Measurements from ENCODE around the gene CYP2D6. TPM values are rescaled to one million over a fixed set of nuclear protein-coding genes. Genes with fewer than 3 reads are reported as not detected.
A peak's percentile ranks its signal among the peaks of the same experiment; 100 is the strongest.
"Not testable (repeated sequence)": the region's sequence is repeated elsewhere in the genome, so short reads cannot be mapped to it uniquely, and the experiment has no call there.

CYP2D6 gene
- polyA plus RNA-seq, 3 donors: 4.5 TPM; not detected in 2

GRCh38 chr22:42142771-42143461, 12.3 kb upstream of the CYP2D6 start:
- H3K4me1 ChIP-seq (ENCODE audit: control insufficient read depth in 1 of 2, insufficient read depth in 2 of 2, low read length in 2 of 2): no peaks in the 10 kb centered on the region
- no peak overlapping the region for H3K4me2 ChIP-seq (replicated peaks; ENCODE audit: extremely low read depth, low read length, poor library complexity, severe bottlenecking)
- Mint-ChIP-seq H3K9me3 (peaks cover 2 to 5% (median 3%) of the 10 kb centered on the region in 7 donors), H3K36me3 (peaks cover 8 to 18% of the 10 kb centered on the region in 2 donors), H3K27me3 (ENCODE audit: low read depth in 3 of 3) (peaks cover 0 to 3% (median 1%) of the 10 kb centered on the region in 3 donors), H3K4me1 (peaks cover 3% of the 10 kb centered on the region), H3K27ac (no peak overlapping the region), H3K4me3 (no peak overlapping the region)
- no peak overlapping the region for H3K4me3 ChIP-seq (replicated peaks in 1 of 3; ENCODE audit: low read depth in 2 of 3, low read length in 3 of 3)
- WGBS (ENCODE audit: insufficient coverage): 87% methylated on average over 32 of the region's 54 CpGs
- H2AFZ ChIP-seq (ENCODE audit: insufficient read depth, low read depth, low read length, poor library complexity, severe bottlenecking): no peak overlapping the region
- H3K79me2 ChIP-seq (ENCODE audit: insufficient read depth, low read length): no peaks in the 10 kb centered on the region
- no peak overlapping the region for H3K9ac ChIP-seq (ENCODE audit: insufficient read depth, low read length, poor library complexity, severe bottlenecking)
- no peaks in the 10 kb centered on the region for H3K27me3 ChIP-seq (ENCODE audit: control insufficient read depth in 2 of 2, insufficient read depth in 2 of 2, low read length in 2 of 2)
- intact Hi-C loops (cut with micrococcal nuclease): no loop called here
- H3K9me3 ChIP-seq (replicated peaks in 1 of 2; ENCODE audit: control insufficient read depth in 1 of 2, insufficient read depth in 1 of 2, low read length in 2 of 2): peaks cover 0 to 6% of the 10 kb centered on the region in 2 donors
- no peak overlapping the region for H3K27ac ChIP-seq (ENCODE audit: low read depth in 1 of 2, low read length in 2 of 2)
- no peak for TF ChIP-seq CTCF (IDR thresholded peaks at IDR 0.05)
- H4K20me1 ChIP-seq (ENCODE audit: insufficient read depth, low read length): no peaks in the 10 kb centered on the region
- no peaks in the 10 kb centered on the region for H3K36me3 ChIP-seq (replicated peaks in 1 of 2; ENCODE audit: control insufficient read depth in 1 of 2, insufficient read depth in 2 of 2, low read length in 2 of 2)
- DNase-seq: no peak

- DNase-seq; H4K20me1 ChIP-seq (ENCODE audit: insufficient read depth, low read length); H3K79me2 ChIP-seq (ENCODE audit: insufficient read depth, low read length); H3K9me3 ChIP-seq (replicated peaks in 1 of 2; ENCODE audit: control insufficient read depth in 1 of 2, insufficient read depth in 1 of 2, low read length in 2 of 2); H3K27me3 Mint-ChIP-seq (ENCODE audit: low read depth in 3 of 3); intact Hi-C loops (cut with micrococcal nuclease); H3K4me1 ChIP-seq (ENCODE audit: control insufficient read depth in 1 of 2, insufficient read depth in 2 of 2, low read length in 2 of 2); H3K4me1 Mint-ChIP-seq; H3K4me2 ChIP-seq (replicated peaks; ENCODE audit: extremely low read depth, low read length, poor library complexity, severe bottlenecking); H3K4me3 Mint-ChIP-seq; H3K9me3 Mint-ChIP-seq; H3K9ac ChIP-seq (ENCODE audit: insufficient read depth, low read length, poor library complexity, severe bottlenecking); H2AFZ ChIP-seq (ENCODE audit: insufficient read depth, low read depth, low read length, poor library complexity, severe bottlenecking); H3K27me3 ChIP-seq (ENCODE audit: control insufficient read depth in 2 of 2, insufficient read depth in 2 of 2, low read length in 2 of 2); H3K36me3 ChIP-seq (replicated peaks in 1 of 2; ENCODE audit: control insufficient read depth in 1 of 2, insufficient read depth in 2 of 2, low read length in 2 of 2); H3K4me3 ChIP-seq (replicated peaks in 1 of 3; ENCODE audit: low read depth in 2 of 3, low read length in 3 of 3); H3K27ac ChIP-seq (ENCODE audit: low read depth in 1 of 2, low read length in 2 of 2): not testable (repeated sequence)
- Mint-ChIP-seq H3K27ac (peak overlapping the region in 2 of 7 donors; percentile 53 to 80), H3K36me3 (peaks cover 3 to 11% of the 10 kb centered on the region in 2 donors)
- 91% methylated on average over 11 of the region's 24 CpGs for WGBS (ENCODE audit: insufficient coverage)
These were observed 10.9 kb upstream of the CYP2D6 start for GRCh38 chr22:42141307-42142057.

- H3K4me3 Mint-ChIP-seq; H3K4me2 ChIP-seq (replicated peaks; ENCODE audit: extremely low read depth, low read length, poor library complexity, severe bottlenecking); H2AFZ ChIP-seq (ENCODE audit: insufficient read depth, low read depth, low read length, poor library complexity, severe bottlenecking); H3K36me3 Mint-ChIP-seq; H4K20me1 ChIP-seq (ENCODE audit: insufficient read depth, low read length); intact Hi-C loops (cut with micrococcal nuclease); H3K9me3 Mint-ChIP-seq; H3K27me3 Mint-ChIP-seq (ENCODE audit: low read depth in 3 of 3); H3K4me1 Mint-ChIP-seq; H3K36me3 ChIP-seq (replicated peaks in 1 of 2; ENCODE audit: control insufficient read depth in 1 of 2, insufficient read depth in 2 of 2, low read length in 2 of 2); H3K79me2 ChIP-seq (ENCODE audit: insufficient read depth, low read length); DNase-seq; H3K9ac ChIP-seq (ENCODE audit: insufficient read depth, low read length, poor library complexity, severe bottlenecking); H3K27me3 ChIP-seq (ENCODE audit: control insufficient read depth in 2 of 2, insufficient read depth in 2 of 2, low read length in 2 of 2); H3K9me3 ChIP-seq (replicated peaks in 1 of 2; ENCODE audit: control insufficient read depth in 1 of 2, insufficient read depth in 1 of 2, low read length in 2 of 2); H3K4me1 ChIP-seq (ENCODE audit: control insufficient read depth in 1 of 2, insufficient read depth in 2 of 2, low read length in 2 of 2); H3K4me3 ChIP-seq (replicated peaks in 1 of 3; ENCODE audit: low read depth in 2 of 3, low read length in 3 of 3); H3K27ac ChIP-seq (ENCODE audit: low read depth in 1 of 2, low read length in 2 of 2): not testable (repeated sequence)
- H3K27ac Mint-ChIP-seq: peak overlapping the region in 1 of 7 donors; percentile 50
- WGBS (ENCODE audit: insufficient coverage): 86% methylated on average over 4 of the region's 17 CpGs
These were observed 9.5 kb upstream of the CYP2D6 start for GRCh38 chr22:42140153-42140552.

GRCh38 chr22:42139508-42139907, 8.9 kb upstream of the CYP2D6 start:
- H3K27me3 Mint-ChIP-seq (ENCODE audit: low read depth in 3 of 3); H3K4me3 Mint-ChIP-seq; H3K36me3 ChIP-seq (replicated peaks in 1 of 2; ENCODE audit: control insufficient read depth in 1 of 2, insufficient read depth in 2 of 2, low read length in 2 of 2); H3K27ac Mint-ChIP-seq; H3K4me3 ChIP-seq (replicated peaks in 1 of 3; ENCODE audit: low read depth in 2 of 3, low read length in 3 of 3); H3K9ac ChIP-seq (ENCODE audit: insufficient read depth, low read length, poor library complexity, severe bottlenecking); H2AFZ ChIP-seq (ENCODE audit: insufficient read depth, low read depth, low read length, poor library complexity, severe bottlenecking); H3K9me3 Mint-ChIP-seq; H3K27ac ChIP-seq (ENCODE audit: low read depth in 1 of 2, low read length in 2 of 2); H4K20me1 ChIP-seq (ENCODE audit: insufficient read depth, low read length); H3K27me3 ChIP-seq (ENCODE audit: control insufficient read depth in 2 of 2, insufficient read depth in 2 of 2, low read length in 2 of 2); DNase-seq; H3K4me1 ChIP-seq (ENCODE audit: control insufficient read depth in 1 of 2, insufficient read depth in 2 of 2, low read length in 2 of 2); H3K4me2 ChIP-seq (replicated peaks; ENCODE audit: extremely low read depth, low read length, poor library complexity, severe bottlenecking); H3K4me1 Mint-ChIP-seq; H3K36me3 Mint-ChIP-seq; H3K9me3 ChIP-seq (replicated peaks in 1 of 2; ENCODE audit: control insufficient read depth in 1 of 2, insufficient read depth in 1 of 2, low read length in 2 of 2); H3K79me2 ChIP-seq (ENCODE audit: insufficient read depth, low read length); intact Hi-C loops (cut with micrococcal nuclease): not testable (repeated sequence)
- 89% methylated on average over 6 of the region's 7 CpGs for WGBS (ENCODE audit: insufficient coverage)

Data from CD14-positive monocyte (primary cell).